ENCODE data around the gene GHRL.

GHRL gene

GRCh38 chr3:10242182-10243065, 50.3 kb downstream of the GHRL start:
- H3K4me3 ChIP-seq (ENCODE audit: low read length), result no peak overlapping the region
- no peak for TF ChIP-seq ZNF274 (IDR thresholded peaks at IDR 0.05; ENCODE audit: low read depth, low read length)

DNA sequence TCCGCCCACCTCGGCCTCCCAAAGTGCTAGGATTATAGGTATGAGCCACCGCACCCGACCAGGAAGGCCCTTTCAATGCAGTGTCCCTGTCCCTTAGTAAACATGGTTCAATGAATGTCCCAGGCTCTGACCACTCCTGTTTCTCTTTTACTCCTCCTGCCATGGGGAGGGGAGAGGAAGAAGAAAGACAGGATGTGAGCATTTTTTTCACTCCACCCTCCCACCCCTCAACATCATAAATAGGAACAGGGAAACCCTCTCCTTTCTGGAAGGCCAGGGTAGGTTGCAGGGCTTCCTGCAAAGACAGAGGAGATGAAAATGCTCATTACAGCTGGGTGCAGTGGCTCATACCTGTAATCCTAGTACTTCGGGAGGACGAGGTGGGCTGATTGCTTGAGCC, 51.9 kb downstream of the GHRL start:
- no peak for TF ChIP-seq ZNF274 (IDR thresholded peaks at IDR 0.05; ENCODE audit: low read depth, low read length)
- no peak overlapping the region for H3K4me3 ChIP-seq (ENCODE audit: low read length)

DNA sequence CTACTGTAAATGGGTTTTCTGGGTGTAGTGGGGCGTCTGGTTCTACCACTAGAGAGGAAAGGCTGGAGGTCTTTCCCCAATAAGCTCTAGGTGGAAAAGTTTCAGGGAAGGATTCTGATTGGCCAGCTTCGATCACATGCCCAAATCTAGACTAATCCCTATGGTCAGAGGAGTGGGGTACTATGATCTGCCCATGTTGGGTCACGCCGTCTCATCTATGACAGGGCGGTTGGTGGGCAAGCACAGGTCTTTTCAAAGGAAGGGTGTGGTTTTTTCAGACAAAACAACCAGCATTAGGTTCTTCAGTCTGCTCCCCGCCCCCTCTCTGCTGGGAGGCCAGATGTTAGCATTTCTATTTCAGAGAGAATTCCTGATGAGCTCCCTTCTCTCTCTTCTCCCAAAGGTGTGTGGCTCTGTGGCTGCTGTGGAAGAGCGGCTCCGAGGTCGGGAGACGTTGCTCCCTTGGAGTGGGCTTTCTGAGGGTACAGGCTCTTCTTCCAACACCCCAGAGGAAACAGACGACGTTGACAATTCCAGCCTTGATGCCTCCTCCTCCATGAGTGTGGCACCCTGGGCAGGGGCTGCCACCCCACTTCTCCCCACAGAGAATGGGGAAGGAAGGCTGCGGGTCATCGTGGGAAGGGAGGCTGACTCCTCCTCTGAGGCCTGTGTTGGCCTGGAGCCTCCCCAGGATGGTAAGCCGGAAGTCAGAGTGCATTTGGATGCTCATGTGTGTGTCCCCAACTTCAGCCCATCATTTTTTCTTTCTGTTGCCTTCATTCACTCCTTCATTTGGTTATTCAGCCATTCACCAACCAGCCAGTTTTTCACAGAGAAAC, 54.2 kb downstream of the GHRL start:
- no peak for TF ChIP-seq ZNF274 (IDR thresholded peaks at IDR 0.05; ENCODE audit: low read depth, low read length)

More for the DNA sequence above, 54.2 kb downstream of the GHRL start:
- no peak overlapping the region for H3K4me3 ChIP-seq (ENCODE audit: low read length)
